Right atrium auricular region (tissue), 2 donors: ENCODE measurements around the gene AREL1. TPM values are rescaled to one million over a fixed set of nuclear protein-coding genes. Genes with fewer than 3 reads are reported as not detected.

Source experiments
- DNase-seq: peaks from one replicate; pipeline ENCODE4 v3.0.0-alpha.2; 2019; ENCODE audit warnings: low spot score
- H3K27ac ChIP-seq, 2 donors: fragments of 200-600 bp; sonication (generic); 1 replicate in 1 of 2; 2 replicates in 1 of 2; pipeline ENCODE4 v1.5.1; 2016 to 2019
- H3K27me3 ChIP-seq, 2 donors: fragments of 200-600 bp; sonication (generic); one replicate each; pipeline versions ENCODE4 v1.5.1 to v1.6.0; 2017 to 2019
- H3K36me3 ChIP-seq: fragments of 200-600 bp; sonication (generic); one replicate; pipeline ENCODE4 v1.5.1; 2016
- H3K4me1 ChIP-seq, 2 donors: fragments of 200-600 bp; sonication (generic); one replicate each; pipeline versions ENCODE4 v1.5.1 to v1.6.0; 2017 to 2019
- H3K4me3 ChIP-seq, 2 donors: fragments of 200-600 bp; sonication (generic); 1 replicate in 1 of 2; 2 replicates in 1 of 2; pipeline ENCODE4 v1.5.1; 2017 to 2019; ENCODE audit warnings: mild to moderate bottlenecking in 1 of 2, moderate library complexity in 1 of 2
- H3K9me3 ChIP-seq, 2 donors: fragments of 200-600 bp; sonication (generic); one replicate each; pipeline ENCODE4 v1.5.1; 2019
- CTCF ChIP-seq, 2 donors: fragments of 200-600 bp; sonication (generic); IDR thresholded peaks; one replicate each; pipeline ENCODE4 v1.5.1; 2019; ENCODE audit warnings: antibody characterized with exemption in 2 of 2
- total RNA-seq, 2 donors: library from RNA; depleted of rRNA; stranded (reverse); fragments of >200 nt; gene quantifications; one replicate each; pipeline ENCODE4 v1.1.0, GENCODE V29; 2016

Gene AREL1
- total RNA-seq, 2 donors from 2014 or later = 15.6 to 16.3 TPM

- H3K4me3 ChIP-seq = no peak overlapping the region
- no peaks in the 10 kb centered on the region for H3K36me3 ChIP-seq
- H3K4me1 ChIP-seq = peaks cover 0 to 50% of the 10 kb centered on the region in 2 donors
- H3K27me3 ChIP-seq = no peaks in the 10 kb centered on the region
- DNase-seq = no peak
- no peaks in the 10 kb centered on the region for H3K9me3 ChIP-seq
- TF ChIP-seq CTCF (IDR thresholded peaks at IDR 0.05) = no peak
- peak overlapping the region; percentile 56 to 80 for H3K27ac ChIP-seq
Observed at GRCh38 chr14:74618078-74618952, 94.6 kb downstream of the AREL1 start.

- TF ChIP-seq CTCF (IDR thresholded peaks at IDR 0.05) = no peak
- Histone ChIP-seq H3K4me3 (no peak overlapping the region), H3K9me3 (no peaks in the 10 kb centered on the region), H3K36me3 (no peaks in the 10 kb centered on the region), H3K27me3 (no peaks in the 10 kb centered on the region), H3K27ac (peak overlapping the region; percentile 66 to 80), H3K4me1 (peaks cover 0 to 57% of the 10 kb centered on the region in 2 donors)
- no peak for DNase-seq
Observed at GRCh38 chr14:74616996-74617700, 95.7 kb downstream of the AREL1 start.

- TF ChIP-seq CTCF (IDR thresholded peaks at IDR 0.05) = no peak
- no peak for DNase-seq
- no peaks in the 10 kb centered on the region for H3K27me3 ChIP-seq
- peak overlapping the region; percentile 66 to 80 for H3K27ac ChIP-seq
- no peak overlapping the region for H3K4me3 ChIP-seq
- no peaks in the 10 kb centered on the region for H3K9me3 ChIP-seq
- H3K4me1 ChIP-seq = peaks cover 0 to 63% of the 10 kb centered on the region in 2 donors
- no peaks in the 10 kb centered on the region for H3K36me3 ChIP-seq
Observed at GRCh38 chr14:74616507-74616906, 96.4 kb downstream of the AREL1 start.

- H3K27ac ChIP-seq = peak overlapping the region in 1 of 2 donors; percentile 80
- DNase-seq = no peak
- no peak overlapping the region for H3K4me3 ChIP-seq
Observed at GRCh38 chr14:74615735-74616134, 97.1 kb downstream of the AREL1 start.

More at GRCh38 chr14:74615735-74616134, 97.1 kb downstream of the AREL1 start:
- TF ChIP-seq CTCF (IDR thresholded peaks at IDR 0.05) = no peak
- no peaks in the 10 kb centered on the region for H3K36me3 ChIP-seq
- peaks cover 0 to 60% of the 10 kb centered on the region in 2 donors for H3K4me1 ChIP-seq
- H3K27me3 ChIP-seq = no peaks in the 10 kb centered on the region
- H3K9me3 ChIP-seq = no peaks in the 10 kb centered on the region
